GM23338 (cell line): ENCODE measurements around the gene DMRT3. TPM values are rescaled to one million over a fixed set of nuclear protein-coding genes. Genes with fewer than 3 reads are reported as not detected.
A peak's percentile ranks its signal among the peaks of the same experiment; 100 is the strongest.

Experiments
- ATAC-seq: fragments of 200-7000 bp; cut with Tn5 transposase; 3 replicates; pipeline ENCODE4 v1.9.1; 2020
- DNase-seq: peaks from one replicate; pipeline ENCODE4 v3.0.0-alpha.2; 2015; ENCODE audit warnings: low spot score
- H2AFZ ChIP-seq: fragments of 200-600 bp; sonication (generic); 2 replicates; pipeline ENCODE4 v1.8.0; 2016; ENCODE audit warnings: antibody characterized with exemption, mild to moderate bottlenecking, moderate library complexity
- H3F3A ChIP-seq: fragments of 200-600 bp; sonication (generic); replicated peaks from 2 replicates; pipeline ENCODE4 v1.8.0; 2017; ENCODE audit warnings: antibody characterized with exemption, mixed run types, low read depth
- H3K27ac ChIP-seq: fragments of 200-600 bp; sonication (generic); 2 replicates; pipeline ENCODE4 v1.6.1; 2016; ENCODE audit warnings: low read depth
- H3K27me3 ChIP-seq: fragments of 200-600 bp; sonication (generic); 2 replicates; pipeline ENCODE4 v1.8.0; 2016; ENCODE audit warnings: mild to moderate bottlenecking, mixed run types, moderate library complexity; ENCODE audit not compliant: insufficient read depth
- H3K36me3 ChIP-seq: fragments of 200-600 bp; sonication (generic); 2 replicates; pipeline ENCODE4 v1.8.0; 2016; ENCODE audit warnings: mild to moderate bottlenecking; ENCODE audit not compliant: insufficient read depth
- H3K4me1 ChIP-seq: fragments of 200-600 bp; sonication (generic); 2 replicates; pipeline ENCODE4 v1.8.0; 2016; ENCODE audit warnings: mild to moderate bottlenecking, moderate library complexity; ENCODE audit not compliant: insufficient read depth
- H3K4me2 ChIP-seq: fragments of 200-600 bp; sonication (generic); 2 replicates; pipeline ENCODE4 v1.7.1; 2017; ENCODE audit warnings: mixed run types
- H3K4me3 ChIP-seq: fragments of 200-600 bp; sonication (generic); 2 replicates; pipeline ENCODE4 v1.6.1; 2016; ENCODE audit warnings: mixed run types
- H3K79me2 ChIP-seq: fragments of 200-600 bp; sonication (generic); replicated peaks from 2 replicates; pipeline ENCODE4 v1.8.0; 2017; ENCODE audit warnings: mild to moderate bottlenecking; ENCODE audit not compliant: insufficient read depth
- H3K9me2 ChIP-seq: fragments of 200-600 bp; sonication (generic); 2 replicates; pipeline ENCODE4 v1.8.0; 2017; ENCODE audit not compliant: insufficient read depth
- H4K20me1 ChIP-seq: fragments of 200-600 bp; sonication (generic); replicated peaks from 2 replicates; pipeline ENCODE4 v1.8.0; 2017; ENCODE audit warnings: mild to moderate bottlenecking; ENCODE audit not compliant: insufficient read depth
- H3K27ac Mint-ChIP-seq: 2 replicates; pipeline ENCODE4 v1.8.0; 2020; ENCODE audit warnings: inconsistent platforms, mild to moderate bottlenecking, moderate library complexity, mixed read lengths
- H3K27me3 Mint-ChIP-seq: 3 replicates; pipeline ENCODE4 v1.8.0; 2022; ENCODE audit warnings: low read depth, mild to moderate bottlenecking, moderate library complexity, mixed read lengths, inconsistent platforms; ENCODE audit not compliant: insufficient read depth, poor library complexity
- H3K36me3 Mint-ChIP-seq: 3 replicates; pipeline ENCODE4 v1.8.0; 2021; ENCODE audit warnings: low read depth, mild to moderate bottlenecking, inconsistent platforms, moderate library complexity, mixed read lengths
- H3K4me1 Mint-ChIP-seq: 3 replicates; pipeline ENCODE4 v1.8.0; 2020; ENCODE audit warnings: mild to moderate bottlenecking, inconsistent platforms, mixed read lengths
- H3K4me3 Mint-ChIP-seq: 3 replicates; pipeline ENCODE4 v1.8.0; 2021; ENCODE audit warnings: moderate library complexity, mild to moderate bottlenecking, inconsistent platforms, mixed read lengths
- H3K9me3 Mint-ChIP-seq: 3 replicates; pipeline ENCODE4 v1.8.0; 2020; ENCODE audit warnings: moderate library complexity, mild to moderate bottlenecking, inconsistent platforms, mixed read lengths
- EZH2 ChIP-seq: fragments of 200-600 bp; sonication (generic); IDR thresholded peaks from one replicate; pipeline ENCODE4 v1.8.0; 2017; ENCODE audit warnings: antibody characterized with exemption, mild to moderate bottlenecking, low read depth; ENCODE audit not compliant: unreplicated experiment
- EZH2phosphoT487 ChIP-seq: fragments of 200-600 bp; sonication (generic); IDR thresholded peaks from one replicate; pipeline ENCODE4 v1.8.1; 2018; ENCODE audit warnings: antibody characterized with exemption; ENCODE audit not compliant: unreplicated experiment
- POLR2AphosphoS5 ChIP-seq: IDR thresholded peaks from 2 replicates; pipeline ENCODE4 v1.6.1; 2016; ENCODE audit warnings: antibody characterized with exemption, low read depth
- polyA plus RNA-seq: library from polyadenylated mRNA; unstranded; fragments of >200 nt; fragmentation: Nextera tagmentation; extraction: Ambion mirVana; gene quantifications from 2 replicates; pipeline ENCODE4 v1.2.1, GENCODE V29; 2016
- total RNA-seq: library from RNA; depleted of rRNA; stranded (reverse); fragments of >200 nt; shearing (Covaris generic); gene quantifications from 2 replicates; pipeline ENCODE4 v1.2.3, GENCODE V29; 2014
- TF ChIP-seq, protein P1 (sequence below): fragments of 250-450 bp; sonication (Bioruptor Pico); IDR thresholded peaks from 2 replicates; pipeline ENCODE4 v1.5.0; 2020; ENCODE audit warnings: mild to moderate bottlenecking, moderate library complexity

DMRT3 gene
- total and polyA plus RNA-seq, 2 experiments from 2014 or later, result not detected

DNA sequence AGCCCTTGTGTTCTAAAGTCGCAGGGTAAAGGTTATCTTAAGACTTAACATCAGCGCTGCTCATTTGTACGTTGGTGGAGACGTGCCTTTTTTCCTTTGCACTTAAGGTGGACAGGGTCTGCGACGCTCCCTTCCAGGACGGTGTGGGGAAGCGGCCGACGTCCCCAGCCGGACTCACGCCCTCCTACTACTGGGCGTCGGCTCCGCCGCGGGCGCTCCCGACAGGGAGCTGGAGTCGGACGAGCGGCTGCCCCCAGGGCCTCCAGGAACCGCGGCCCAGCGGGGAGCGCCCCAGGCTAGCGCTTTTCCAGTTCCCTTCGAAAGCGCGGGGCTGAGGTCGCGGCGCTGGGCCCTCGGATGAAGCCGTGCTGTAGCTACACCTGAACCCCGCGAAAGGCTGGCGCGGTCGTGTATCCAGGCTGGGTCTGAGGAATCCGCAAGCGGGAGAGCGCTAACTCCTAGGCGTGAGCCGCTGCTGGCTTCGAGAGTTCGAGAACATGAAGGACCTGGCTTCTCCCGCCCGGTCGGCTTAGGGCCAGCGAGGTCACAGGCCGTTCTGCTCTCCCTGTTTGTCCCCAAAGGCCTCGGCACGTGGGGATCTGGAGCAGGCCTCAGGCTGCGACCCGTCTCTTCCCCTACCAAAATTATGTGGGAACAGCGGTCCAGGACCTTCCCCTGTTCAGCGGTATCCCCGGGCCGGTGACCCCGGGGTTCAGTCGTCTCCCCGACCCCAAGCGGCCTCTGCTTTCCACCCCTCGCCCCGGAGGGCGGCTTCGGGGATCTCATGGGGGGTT lies 3.8 kb upstream of the DMRT3 start:
- Mint-ChIP-seq H3K9me3 (peaks cover 4% of the 10 kb centered on the region; the same call in 1 of the 3 replicates), H3K36me3 (no peaks in the 10 kb centered on the region; the same call in 2 of the 3 replicates), H3K4me3 (peak overlapping the region; percentile 75), H3K4me1 (peaks cover 49% of the 10 kb centered on the region), H3K27ac (no peak overlapping the region), H3K27me3 (peaks cover 94% of the 10 kb centered on the region)
- H3F3A ChIP-seq, result peaks cover 21% of the 10 kb centered on the region
- H4K20me1 ChIP-seq, result peaks cover 30% of the 10 kb centered on the region
- peak overlapping the region; percentile 70 for H3K4me3 ChIP-seq
- H3K79me2 ChIP-seq, result no peaks in the 10 kb centered on the region
- no peak overlapping the region for H3K27ac ChIP-seq
- H3K36me3 ChIP-seq, result no peaks in the 10 kb centered on the region
- peak; percentile 60 for DNase-seq
- H3K9me2 ChIP-seq, result no peaks in the 10 kb centered on the region
- H2AFZ ChIP-seq, result peak overlapping the region; percentile 92
- peaks cover 40% of the 10 kb centered on the region for H3K4me1 ChIP-seq
- peaks cover 100% of the 10 kb centered on the region for H3K27me3 ChIP-seq
- TF ChIP-seq, protein P1, sequence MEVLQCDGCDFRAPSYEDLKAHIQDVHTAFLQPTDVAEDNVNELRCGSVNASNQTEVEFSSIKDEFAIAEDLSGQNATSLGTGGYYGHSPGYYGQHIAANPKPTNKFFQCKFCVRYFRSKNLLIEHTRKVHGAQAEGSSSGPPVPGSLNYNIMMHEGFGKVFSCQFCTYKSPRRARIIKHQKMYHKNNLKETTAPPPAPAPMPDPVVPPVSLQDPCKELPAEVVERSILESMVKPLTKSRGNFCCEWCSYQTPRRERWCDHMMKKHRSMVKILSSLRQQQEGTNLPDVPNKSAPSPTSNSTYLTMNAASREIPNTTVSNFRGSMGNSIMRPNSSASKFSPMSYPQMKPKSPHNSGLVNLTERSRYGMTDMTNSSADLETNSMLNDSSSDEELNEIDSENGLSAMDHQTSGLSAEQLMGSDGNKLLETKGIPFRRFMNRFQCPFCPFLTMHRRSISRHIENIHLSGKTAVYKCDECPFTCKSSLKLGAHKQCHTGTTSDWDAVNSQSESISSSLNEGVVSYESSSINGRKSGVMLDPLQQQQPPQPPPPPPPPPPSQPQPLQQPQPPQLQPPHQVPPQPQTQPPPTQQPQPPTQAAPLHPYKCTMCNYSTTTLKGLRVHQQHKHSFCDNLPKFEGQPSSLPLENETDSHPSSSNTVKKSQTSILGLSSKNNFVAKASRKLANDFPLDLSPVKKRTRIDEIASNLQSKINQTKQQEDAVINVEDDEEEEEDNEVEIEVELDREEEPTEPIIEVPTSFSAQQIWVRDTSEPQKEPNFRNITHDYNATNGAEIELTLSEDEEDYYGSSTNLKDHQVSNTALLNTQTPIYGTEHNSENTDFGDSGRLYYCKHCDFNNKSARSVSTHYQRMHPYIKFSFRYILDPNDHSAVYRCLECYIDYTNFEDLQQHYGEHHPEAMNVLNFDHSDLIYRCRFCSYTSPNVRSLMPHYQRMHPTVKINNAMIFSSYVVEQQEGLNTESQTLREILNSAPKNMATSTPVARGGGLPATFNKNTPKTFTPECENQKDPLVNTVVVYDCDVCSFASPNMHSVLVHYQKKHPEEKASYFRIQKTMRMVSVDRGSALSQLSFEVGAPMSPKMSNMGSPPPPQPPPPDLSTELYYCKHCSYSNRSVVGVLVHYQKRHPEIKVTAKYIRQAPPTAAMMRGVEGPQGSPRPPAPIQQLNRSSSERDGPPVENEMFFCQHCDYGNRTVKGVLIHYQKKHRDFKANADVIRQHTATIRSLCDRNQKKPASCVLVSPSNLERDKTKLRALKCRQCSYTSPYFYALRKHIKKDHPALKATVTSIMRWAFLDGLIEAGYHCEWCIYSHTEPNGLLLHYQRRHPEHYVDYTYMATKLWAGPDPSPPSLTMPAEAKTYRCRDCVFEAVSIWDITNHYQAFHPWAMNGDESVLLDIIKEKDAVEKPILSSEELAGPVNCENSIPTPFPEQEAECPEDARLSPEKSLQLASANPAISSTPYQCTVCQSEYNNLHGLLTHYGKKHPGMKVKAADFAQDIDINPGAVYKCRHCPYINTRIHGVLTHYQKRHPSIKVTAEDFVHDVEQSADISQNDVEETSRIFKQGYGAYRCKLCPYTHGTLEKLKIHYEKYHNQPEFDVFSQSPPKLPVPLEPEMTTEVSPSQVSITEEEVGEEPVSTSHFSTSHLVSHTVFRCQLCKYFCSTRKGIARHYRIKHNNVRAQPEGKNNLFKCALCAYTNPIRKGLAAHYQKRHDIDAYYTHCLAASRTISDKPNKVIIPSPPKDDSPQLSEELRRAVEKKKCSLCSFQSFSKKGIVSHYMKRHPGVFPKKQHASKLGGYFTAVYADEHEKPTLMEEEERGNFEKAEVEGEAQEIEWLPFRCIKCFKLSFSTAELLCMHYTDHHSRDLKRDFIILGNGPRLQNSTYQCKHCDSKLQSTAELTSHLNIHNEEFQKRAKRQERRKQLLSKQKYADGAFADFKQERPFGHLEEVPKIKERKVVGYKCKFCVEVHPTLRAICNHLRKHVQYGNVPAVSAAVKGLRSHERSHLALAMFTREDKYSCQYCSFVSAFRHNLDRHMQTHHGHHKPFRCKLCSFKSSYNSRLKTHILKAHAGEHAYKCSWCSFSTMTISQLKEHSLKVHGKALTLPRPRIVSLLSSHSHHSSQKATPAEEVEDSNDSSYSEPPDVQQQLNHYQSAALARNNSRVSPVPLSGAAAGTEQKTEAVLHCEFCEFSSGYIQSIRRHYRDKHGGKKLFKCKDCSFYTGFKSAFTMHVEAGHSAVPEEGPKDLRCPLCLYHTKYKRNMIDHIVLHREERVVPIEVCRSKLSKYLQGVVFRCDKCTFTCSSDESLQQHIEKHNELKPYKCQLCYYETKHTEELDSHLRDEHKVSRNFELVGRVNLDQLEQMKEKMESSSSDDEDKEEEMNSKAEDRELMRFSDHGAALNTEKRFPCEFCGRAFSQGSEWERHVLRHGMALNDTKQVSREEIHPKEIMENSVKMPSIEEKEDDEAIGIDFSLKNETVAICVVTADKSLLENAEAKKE (CRISPR knock-in tag), result no peak
- TF ChIP-seq EZH2 (peak; percentile 94), EZH2phosphoT487 (peak; percentile 72)
- H3K4me2 ChIP-seq, result peak overlapping the region; percentile 91
- ATAC-seq, result peak; percentile 14

DNA sequence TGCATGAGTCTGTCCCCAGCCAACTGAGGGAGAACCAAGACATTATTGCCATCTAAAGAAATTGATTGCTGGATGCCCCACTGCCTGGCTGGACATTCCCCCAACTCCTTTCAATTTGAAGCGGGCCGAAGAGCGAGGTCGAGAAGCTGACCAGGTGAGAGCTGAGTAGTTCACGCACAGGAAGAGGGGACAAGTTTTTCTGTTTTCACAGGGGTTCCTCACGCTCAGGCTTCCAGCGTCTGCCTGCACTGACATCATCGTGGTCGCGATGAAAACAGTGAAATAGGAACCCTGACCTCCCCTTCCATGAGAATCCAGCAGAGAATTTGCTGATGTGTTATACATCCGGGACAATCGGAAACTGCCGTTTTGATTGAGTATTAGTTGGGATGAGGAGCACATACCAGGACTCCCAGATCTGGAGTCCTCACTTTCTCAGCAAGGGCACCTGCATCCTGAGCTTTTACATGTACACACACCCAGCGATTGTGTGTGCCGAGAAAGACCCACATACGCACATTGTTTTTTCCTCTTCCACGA lies 3.1 kb upstream of the DMRT3 start:
- Mint-ChIP-seq H3K27ac (no peak overlapping the region), H3K4me3 (peak overlapping the region; percentile 55), H3K27me3 (peaks cover 94% of the 10 kb centered on the region), H3K36me3 (no peaks in the 10 kb centered on the region; the same call in 2 of the 3 replicates), H3K4me1 (peaks cover 51% of the 10 kb centered on the region), H3K9me3 (peaks cover 4% of the 10 kb centered on the region; the same call in 1 of the 3 replicates)
- Histone ChIP-seq H3K4me2 (peak overlapping the region; percentile 91), H3F3A (peaks cover 22% of the 10 kb centered on the region), H3K4me1 (peaks cover 41% of the 10 kb centered on the region), H3K27ac (no peak overlapping the region), H2AFZ (0 out of 2 replicates have a peak overlapping the region, but pooled peaks have one; percentile 92), H3K27me3 (peaks cover 100% of the 10 kb centered on the region), H4K20me1 (peaks cover 35% of the 10 kb centered on the region), H3K79me2 (no peaks in the 10 kb centered on the region), H3K4me3 (peak overlapping the region; percentile 70), H3K9me2 (no peaks in the 10 kb centered on the region), H3K36me3 (no peaks in the 10 kb centered on the region)
- DNase-seq (peak; percentile 17), ATAC-seq (no peak)
- TF ChIP-seq POLR2AphosphoS5 (no peak), EZH2 (peak; percentile 71)
